ENCODE data around the gene SLC51A.

DNA sequence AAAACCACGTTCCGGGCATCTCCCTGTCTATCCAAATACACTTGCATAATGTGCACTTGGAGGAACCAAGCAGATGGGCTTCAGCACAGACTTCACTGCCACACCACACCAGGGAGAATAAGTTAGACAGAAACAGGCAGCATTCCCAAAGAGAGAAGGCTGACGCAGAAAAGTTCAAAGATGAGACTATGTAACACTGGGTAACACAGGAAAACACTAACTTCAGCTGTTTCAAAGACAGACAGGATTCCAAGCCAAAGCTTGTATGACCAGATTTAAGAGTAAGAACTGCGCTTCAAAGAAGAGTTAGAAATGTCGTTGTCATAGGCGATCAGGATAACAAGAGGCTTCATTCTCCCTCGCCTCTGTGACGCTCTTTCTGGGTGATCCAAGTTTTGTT is 19.9 kb downstream of the SLC51A start:
- TF ChIP-seq CTCF (IDR thresholded peaks at IDR 0.05; ENCODE audit: insufficient read depth, low read length): no peak
- TF ChIP-seq POLR2AphosphoS5 (IDR thresholded peaks at IDR 0.05; ENCODE audit: low read depth): no peak
- TF ChIP-seq SPI1 (IDR thresholded peaks at IDR 0.05; ENCODE audit: borderline replicate concordance, low read depth): no peak
- TF ChIP-seq, protein P1, sequence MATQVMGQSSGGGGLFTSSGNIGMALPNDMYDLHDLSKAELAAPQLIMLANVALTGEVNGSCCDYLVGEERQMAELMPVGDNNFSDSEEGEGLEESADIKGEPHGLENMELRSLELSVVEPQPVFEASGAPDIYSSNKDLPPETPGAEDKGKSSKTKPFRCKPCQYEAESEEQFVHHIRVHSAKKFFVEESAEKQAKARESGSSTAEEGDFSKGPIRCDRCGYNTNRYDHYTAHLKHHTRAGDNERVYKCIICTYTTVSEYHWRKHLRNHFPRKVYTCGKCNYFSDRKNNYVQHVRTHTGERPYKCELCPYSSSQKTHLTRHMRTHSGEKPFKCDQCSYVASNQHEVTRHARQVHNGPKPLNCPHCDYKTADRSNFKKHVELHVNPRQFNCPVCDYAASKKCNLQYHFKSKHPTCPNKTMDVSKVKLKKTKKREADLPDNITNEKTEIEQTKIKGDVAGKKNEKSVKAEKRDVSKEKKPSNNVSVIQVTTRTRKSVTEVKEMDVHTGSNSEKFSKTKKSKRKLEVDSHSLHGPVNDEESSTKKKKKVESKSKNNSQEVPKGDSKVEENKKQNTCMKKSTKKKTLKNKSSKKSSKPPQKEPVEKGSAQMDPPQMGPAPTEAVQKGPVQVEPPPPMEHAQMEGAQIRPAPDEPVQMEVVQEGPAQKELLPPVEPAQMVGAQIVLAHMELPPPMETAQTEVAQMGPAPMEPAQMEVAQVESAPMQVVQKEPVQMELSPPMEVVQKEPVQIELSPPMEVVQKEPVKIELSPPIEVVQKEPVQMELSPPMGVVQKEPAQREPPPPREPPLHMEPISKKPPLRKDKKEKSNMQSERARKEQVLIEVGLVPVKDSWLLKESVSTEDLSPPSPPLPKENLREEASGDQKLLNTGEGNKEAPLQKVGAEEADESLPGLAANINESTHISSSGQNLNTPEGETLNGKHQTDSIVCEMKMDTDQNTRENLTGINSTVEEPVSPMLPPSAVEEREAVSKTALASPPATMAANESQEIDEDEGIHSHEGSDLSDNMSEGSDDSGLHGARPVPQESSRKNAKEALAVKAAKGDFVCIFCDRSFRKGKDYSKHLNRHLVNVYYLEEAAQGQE (IDR thresholded peaks at IDR 0.05; ENCODE audit: insufficient replicate concordance, low read depth): no peak
- no peak for TF ChIP-seq GABPA (IDR thresholded peaks at IDR 0.05; ENCODE audit: low read depth)
